Hematopoietic multipotent progenitor cell treated with erythropoietin and hydrocortisone succinate and interleukin-3 and kit ligand, for 6 days (in vitro differentiated cells): Measurements from ENCODE around the gene IL12RB2.

Experiments used
- DNase-seq: peaks from one replicate; pipeline ENCODE4 v3.0.0-alpha.2; 2015

The IL12RB2 gene, protein sequence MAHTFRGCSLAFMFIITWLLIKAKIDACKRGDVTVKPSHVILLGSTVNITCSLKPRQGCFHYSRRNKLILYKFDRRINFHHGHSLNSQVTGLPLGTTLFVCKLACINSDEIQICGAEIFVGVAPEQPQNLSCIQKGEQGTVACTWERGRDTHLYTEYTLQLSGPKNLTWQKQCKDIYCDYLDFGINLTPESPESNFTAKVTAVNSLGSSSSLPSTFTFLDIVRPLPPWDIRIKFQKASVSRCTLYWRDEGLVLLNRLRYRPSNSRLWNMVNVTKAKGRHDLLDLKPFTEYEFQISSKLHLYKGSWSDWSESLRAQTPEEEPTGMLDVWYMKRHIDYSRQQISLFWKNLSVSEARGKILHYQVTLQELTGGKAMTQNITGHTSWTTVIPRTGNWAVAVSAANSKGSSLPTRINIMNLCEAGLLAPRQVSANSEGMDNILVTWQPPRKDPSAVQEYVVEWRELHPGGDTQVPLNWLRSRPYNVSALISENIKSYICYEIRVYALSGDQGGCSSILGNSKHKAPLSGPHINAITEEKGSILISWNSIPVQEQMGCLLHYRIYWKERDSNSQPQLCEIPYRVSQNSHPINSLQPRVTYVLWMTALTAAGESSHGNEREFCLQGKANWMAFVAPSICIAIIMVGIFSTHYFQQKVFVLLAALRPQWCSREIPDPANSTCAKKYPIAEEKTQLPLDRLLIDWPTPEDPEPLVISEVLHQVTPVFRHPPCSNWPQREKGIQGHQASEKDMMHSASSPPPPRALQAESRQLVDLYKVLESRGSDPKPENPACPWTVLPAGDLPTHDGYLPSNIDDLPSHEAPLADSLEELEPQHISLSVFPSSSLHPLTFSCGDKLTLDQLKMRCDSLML

DNA sequence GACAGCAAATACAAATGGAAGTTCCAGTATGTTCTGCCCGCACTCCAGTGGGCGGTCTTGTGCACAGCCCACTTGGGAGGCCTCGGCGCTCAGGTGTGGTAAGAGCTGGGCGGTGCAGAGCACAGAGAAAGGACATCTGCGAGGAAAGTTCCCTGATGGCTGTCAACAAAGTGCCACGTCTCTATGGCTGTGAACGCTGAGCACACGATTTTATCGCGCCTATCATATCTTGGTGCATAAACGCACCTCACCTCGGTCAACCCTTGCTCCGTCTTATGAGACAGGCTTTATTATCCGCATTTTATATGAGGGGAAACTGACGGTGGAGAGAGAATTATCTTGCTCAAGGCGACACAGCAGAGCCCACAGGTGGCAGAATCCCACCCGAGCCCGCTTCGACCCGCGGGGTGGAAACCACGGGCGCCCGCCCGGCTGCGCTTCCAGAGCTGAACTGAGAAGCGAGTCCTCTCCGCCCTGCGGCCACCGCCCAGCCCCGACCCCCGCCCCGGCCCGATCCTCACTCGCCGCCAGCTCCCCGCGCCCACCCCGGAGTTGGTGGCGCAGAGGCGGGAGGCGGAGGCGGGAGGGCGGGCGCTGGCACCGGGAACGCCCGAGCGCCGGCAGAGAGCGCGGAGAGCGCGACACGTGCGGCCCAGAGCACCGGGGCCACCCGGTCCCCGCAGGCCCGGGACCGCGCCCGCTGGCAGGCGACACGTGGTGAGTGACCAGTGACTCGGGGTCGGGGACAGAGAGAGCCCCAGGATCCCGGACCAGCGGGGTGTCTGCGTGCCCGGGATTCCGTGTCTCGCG lies at the start of gene IL12RB2:
Gene IL12RB2, plus strand, starts transcription at position 623 of the 810 bp plus-strand sequence. CDS start 12,496 bp downstream, outside the sequence.
- DNase-seq, result peak; percentile 64

DNA sequence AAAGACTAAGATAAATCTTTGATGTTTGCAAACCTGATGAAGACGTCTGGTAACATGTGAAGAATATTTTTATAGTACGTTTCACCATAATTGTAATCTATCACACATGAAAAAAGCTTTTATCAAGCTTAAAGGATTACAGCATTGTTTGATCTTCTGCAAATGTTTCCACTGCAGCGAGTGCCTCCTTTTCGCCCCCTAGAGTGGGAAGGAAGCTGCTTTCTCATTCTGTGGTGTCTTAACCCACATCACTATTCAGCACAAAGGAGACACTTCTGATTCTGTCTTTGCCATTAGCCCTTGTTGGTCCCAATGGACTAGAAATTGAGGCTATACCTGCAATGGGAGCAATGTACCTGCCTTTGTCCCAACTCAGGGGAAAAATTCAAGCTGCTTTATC lies 46.0 kb upstream of the IL12RB2 start:
- peak; percentile 8 for DNase-seq

DNA sequence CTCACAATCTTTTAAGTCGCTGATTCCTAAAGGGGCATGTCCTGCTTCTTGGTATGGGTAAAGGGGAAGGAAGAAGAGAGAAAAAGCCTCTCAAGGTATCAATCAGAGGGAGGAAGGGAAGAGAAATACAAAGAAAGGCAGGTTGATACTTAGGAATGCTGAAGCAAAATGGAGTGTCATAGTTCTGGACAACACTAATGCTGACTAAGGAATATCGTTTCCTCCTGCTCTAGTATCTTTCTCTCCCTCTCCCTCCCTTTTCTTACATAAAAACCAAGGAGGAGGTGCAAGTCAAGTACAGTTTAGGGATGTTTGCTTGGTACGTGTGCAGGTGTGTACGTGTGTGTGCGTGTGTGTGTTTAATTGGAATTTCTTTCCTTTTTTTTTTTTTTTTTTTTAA lies 44.9 kb upstream of the IL12RB2 start:
- DNase-seq, result no peak

DNA sequence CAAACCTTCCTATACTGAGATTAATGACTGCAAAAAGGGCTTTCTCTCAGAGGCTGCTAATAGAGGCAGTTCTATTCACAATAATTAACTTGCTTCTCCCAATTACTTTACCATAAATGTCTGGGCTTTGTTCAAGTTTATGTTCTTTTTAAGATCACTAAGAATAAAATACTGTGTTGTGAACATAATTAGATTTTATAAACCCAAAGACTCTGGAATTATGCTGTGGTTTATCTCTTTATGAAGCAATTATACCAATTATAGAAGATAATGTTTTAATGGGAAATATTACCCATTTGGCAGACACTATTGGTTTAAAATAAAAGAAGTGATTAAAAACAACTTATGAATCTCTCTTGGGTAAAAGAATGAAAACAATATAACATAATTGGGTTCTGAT lies 43.5 kb upstream of the IL12RB2 start:
- DNase-seq, result no peak

DNA sequence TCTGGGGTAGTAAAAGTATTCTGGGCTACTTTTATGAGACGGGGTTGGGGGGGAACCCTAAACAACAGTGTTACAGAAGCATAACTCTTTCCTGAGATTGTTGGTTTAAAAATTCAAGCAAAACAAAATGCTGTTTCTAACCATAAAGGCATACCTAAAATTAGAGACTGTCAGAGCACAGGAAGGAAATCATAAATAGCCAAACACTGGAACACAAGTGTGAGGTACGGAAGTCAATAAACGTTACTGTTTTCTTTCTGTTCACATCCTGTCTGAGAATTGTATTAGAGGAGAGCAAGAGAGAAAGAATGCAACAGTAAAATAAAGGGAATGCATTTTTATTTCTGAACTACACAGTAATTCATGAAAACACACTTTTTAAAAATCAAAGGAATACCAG lies 42.8 kb upstream of the IL12RB2 start:
- peak; percentile 5 for DNase-seq

DNA sequence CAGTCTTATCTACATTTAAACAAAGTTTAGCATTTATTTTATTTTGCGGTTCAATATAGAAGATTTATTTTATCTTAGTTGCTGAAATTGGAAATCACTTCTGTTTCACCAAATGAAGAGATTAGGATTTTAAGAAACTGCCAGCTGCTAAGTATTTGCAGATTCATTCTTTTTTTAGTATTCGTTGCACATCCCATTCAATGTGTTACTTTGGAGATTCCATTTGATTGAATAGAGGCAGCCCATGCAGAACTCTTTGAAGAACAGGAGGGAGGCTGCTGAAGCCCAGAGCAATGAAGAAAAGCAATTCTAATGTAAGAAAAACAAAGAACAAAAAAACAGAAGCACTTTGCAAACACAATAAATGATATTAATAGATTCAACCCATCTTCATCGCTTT lies 38.6 kb upstream of the IL12RB2 start:
- no peak for DNase-seq

DNA sequence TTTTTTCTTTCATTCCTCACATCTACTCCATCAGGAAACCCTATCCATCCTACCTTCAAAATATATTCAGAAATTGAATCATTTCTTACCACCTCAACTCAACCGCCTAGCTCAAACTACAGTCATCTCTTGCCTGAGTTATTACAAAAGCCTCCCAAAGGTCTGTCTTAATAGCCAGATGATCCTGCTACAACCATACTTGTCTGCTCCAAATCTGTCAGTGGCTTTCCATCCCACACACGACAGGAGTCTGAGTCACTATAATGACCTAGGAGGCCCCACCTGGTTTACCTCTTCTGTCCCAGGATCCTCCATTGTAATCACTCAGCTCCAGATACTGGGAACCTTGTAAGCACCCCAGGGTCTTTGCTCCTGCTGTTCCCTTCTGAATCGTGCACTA lies 37.1 kb upstream of the IL12RB2 start:
- no peak for DNase-seq

DNA sequence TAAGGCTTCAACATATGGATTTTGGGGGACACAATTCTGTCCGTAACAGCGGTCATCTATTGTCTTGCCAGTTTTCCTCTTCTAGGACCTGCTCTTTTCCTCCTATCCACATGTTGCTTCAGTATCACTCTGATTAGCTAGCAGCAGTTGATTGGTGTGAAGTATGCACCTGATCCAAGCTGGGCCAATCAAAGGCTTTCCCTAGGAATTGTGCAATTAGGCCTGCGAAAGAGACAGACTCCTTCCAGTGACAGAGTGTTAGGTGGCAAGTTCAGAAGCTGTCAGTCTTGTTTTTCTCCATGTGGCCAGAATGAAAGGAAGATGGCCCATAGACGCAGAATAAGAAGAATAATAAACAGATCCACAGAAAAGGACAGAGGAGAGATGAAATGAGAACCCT lies 34.1 kb upstream of the IL12RB2 start:
- DNase-seq, result no peak

DNA sequence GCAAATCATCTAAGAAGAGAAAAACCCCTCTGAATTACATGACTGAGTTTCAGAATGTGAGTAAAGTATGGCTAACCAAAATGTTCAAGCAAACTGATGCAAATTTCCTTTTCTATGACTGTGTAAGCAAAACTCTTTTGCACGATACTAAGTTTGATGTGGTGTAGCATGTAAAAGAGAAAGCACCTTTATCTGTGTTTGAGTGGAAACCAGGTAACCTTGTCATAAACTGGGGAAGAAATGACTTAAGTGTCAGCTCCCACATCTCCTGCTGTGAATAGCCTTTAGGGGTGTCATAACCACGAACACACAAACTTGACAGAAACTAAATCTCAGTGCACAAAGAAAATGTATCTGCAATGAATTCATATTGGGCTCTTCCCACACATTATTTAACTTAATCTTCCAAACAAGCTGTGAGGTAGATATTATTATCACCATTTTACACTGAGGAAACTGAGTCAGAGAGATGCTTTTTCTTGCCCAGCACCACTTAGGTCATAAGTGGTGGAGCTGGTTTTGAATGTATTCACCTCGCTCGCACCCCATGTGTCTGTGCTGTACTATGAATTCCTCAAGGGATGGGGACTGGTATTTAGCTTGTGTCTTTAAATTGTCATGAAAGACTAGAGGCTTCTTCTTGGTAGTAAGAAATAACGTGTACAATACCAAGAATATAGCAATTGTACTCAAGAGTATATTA lies 32.9 kb upstream of the IL12RB2 start:
- DNase-seq, result no peak

DNA sequence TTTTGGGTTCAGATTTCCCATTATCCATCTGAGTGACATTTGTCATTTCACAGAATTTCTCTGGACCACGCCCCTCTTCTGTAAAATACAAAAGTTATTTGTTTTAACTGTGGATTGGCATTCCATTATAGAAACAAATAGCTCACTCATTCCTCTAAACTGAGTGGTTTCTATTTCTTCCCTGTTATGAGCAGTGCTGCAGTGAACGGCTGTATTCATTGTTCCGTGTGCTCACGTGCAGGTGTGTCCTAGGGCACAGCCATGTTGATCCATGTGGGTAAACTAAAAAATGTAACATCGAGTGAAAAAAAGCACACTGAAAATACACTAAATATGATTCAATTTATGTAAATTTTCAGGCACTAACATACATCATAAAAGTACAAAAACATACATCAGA lies 27.0 kb upstream of the IL12RB2 start:
- no peak for DNase-seq

DNA sequence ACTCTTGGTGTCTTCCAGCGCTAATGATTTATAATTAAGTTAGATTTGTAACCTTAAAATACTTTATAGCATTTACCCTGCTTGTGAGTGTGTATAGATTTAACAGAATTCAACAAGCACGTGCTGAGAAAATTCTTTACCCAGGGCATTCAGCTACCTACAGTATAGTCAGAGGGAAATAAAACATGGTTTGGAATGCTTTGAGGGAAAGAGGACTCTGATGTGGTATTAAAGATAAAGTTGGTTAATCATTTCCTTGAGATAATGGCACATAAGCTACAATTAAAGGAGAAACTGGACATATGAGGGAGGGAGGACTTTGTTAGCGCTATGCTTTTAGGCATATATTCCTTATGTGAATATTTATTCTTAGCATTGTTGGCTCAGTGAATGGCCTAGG lies 26.4 kb upstream of the IL12RB2 start:
- DNase-seq, result no peak

DNA sequence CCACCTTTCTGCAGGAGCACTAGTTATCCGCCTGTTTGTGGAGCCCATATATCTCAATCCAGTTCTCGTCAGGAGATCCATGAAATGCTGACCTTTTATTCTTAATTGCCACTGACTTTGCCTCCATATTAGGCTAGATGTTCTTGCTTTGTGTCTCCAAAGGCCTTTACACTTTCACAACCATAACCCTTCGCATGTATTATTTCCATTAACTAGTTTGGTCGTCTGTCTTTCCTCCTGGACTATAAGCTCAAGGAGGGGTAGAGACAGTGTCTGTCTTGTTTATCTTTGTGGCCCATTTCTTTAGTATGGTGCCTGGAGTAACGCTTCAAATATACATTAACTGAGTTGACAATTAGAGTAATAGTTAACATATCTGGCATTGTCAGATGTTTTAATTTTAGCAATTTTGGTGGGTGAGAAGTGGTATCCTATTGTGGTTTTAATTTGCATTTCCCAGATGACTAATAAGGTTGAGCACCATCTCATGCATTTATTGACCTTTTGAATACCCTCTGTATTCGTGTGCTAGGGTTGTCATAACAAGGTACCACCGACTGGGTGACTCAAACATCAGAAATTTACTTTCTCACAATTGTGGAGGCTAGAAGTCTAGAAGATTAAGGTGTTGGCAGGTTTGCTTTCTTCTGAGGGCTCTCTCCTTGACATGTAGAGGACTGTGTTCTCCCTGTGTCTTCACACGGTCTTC lies 21.7 kb upstream of the IL12RB2 start:
- DNase-seq, result no peak

DNA sequence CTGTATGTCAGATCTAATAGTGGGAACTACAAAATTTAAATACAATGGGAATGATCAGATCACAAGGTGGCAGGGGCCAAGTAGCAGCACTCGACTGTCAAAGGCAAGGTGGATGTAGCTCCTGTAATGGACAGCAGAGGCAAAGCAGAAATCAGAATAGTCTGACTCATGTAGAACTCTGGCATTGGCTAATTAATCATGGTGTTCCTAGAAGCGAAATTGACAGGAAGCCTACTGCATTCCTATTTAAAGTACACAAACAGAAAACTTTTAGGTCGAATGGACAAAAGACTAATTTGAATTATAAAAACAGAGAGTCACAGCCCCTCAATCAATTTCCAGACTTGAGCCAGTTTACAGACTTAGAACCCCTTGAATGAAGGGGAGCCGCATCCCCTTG lies 17.4 kb upstream of the IL12RB2 start:
- DNase-seq, result no peak

DNA sequence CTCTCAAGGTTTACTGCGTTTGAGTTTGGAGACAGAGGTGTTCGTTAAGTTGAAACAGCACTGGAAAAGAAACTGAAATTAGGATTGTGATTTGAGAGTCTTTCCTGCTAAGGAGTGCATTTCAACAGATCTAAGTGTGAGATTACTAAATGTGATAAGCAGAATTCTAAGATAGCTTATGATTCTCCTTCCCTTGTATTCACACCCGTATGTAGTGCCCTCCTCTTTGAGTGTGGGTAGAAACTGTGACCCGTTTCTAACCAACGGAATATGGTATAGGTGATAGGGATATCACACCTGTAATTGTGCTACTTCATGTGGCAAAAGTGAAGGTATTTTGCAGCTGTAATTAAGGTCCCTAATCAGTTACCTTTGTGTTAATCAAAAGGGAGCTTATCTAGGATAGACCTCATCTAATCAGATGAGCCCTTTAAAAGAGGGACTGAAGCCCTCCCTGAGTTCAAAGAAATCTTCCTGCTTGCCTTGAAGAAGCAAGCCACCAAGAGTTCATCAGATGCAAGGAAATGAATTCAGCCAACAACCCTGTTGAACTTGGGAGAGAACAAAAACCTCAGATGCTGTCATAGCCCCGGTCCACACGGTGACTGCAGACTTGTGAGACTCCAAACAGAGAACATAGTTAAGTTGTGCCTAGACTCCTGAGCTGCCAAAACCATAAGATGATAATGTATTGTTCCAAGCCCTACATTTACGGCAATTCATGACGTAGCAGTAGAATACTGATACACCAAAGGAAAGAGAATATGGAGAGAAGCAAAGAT lies 12.6 kb upstream of the IL12RB2 start:
- no peak for DNase-seq

DNA sequence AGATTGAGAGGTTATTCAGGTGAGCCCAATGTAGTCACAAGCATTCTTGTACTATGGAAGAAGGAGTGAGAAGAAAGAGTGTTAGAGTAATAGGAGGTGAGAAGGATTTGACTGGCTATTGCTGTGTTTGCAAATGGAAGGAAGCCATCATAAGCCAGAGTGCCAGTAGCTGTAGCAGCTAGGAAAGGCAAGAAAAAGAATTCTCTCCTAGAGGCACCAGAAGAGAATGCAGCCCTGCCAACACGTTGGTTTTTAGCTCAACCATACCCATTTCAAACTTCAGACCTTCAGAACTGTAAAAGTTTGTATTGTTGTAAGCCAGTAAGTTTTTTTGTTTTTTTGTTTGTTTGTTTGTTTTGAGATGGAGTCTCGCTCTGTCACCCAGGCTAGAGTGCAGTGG lies 8.9 kb upstream of the IL12RB2 start:
- peak; percentile 9 for DNase-seq

DNA sequence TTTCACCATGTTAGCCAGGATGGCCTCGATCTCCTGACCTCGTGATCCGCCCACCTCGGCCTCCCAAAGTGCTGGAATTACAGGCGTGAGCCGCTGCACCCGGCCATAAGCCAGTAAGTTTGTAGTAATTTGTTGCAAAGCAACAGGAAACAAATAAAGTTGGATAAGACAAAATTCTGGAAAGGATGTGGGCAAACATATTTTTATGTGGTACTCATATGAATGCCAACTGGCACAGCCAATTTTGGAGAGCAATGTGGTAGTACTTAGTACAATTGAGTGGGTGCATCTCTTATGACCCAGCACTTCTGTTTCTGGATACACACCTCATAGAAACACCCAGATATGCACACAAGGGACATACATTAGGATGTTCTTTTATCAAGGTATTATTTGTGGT lies 8.4 kb upstream of the IL12RB2 start:
- no peak for DNase-seq

DNA sequence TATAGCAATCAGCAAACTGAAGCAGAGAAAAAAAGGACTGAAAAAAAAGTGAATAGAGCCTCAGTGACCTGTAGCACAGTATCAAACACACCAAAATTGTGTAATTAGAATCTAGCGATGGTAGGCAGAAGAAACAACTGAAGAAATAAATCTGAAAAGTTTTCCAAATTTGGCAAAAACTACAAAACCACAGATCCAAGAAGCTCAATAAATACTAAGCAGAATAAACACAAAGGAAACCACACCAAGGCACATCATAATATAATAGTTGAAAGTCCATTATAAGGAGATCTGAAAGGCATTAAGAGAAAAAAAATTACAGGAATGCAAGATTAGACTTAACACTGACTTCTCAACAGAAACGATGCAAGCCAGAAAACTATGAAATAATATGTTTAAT lies 7.1 kb upstream of the IL12RB2 start:
- DNase-seq, result no peak

DNA sequence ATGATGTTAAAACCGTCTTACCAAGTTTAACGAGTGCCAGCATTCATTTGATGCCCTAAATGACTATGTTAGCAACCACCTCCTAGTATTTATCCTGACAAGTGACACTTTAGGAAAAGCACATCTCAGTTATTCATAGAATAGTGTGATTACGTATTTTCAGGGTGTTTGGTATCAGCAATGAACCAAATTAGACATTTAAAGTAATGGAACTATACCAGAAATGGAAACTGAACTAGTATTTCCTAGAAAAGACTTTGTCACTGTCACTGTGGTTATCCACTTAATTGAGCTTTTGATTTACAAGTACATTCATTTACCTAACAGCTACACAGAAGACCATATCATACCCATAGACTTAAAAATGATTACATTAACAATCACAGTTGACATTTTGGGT lies 3.6 kb upstream of the IL12RB2 start:
- no peak for DNase-seq

DNA sequence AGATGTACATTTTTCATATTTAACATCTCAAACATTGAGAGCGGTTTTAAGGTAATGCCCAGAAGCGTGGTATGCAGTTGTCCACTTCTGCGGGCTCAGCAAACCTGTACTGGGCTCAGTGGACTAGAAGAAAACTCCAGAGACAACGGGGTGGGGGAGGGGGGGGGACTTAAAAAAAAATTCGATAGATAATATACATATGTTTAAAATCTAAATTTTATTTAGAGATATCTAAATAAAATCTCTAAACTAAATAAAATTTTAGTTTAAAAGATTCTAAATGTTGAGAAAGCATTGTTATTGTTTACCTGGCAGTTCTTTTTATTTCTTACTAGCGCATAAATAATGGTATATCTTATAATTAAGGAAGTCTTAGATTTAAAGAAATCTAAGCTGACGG lies 1.1 kb upstream of the IL12RB2 start:
- no peak for DNase-seq

DNA sequence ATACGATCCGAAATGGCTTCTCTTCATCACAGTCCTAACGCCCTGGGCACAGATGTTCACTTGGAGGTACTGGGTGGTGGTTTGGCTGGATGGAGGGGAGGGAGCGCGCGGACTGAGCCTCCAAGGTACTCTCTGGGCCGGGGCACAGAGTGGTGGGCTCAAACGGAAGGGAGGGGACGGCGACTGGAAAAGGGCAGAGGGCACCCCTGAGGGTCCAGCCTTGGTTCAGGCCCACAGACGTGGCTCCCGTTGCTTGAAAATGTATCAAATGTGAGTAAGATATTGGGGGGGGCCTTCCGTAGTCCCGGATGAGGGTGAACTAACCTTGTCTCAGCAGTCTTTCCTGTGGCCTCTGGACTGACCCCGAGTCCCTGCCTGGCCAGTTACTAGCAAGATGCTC lies 463 bp downstream of the IL12RB2 start:
- peak; percentile 24 for DNase-seq

DNA sequence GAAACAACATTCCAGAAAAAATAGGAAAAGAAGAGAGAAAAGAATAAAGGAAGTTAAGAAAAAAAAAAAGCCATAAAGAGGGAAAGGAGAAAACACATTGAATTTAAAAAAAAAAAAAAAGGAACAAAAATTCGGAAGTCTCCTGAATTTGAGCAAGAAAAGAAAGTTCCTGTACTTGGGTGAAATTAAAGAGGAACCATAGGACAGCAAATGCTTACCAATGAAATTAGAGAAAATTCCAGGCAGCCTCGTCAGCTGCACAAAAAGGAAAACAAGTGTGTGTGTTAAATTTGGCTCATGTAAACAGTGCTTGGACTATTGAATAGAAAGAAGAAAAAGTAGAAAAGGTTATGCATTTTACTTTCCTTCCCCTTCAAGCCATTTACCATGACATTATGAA lies 4.9 kb downstream of the IL12RB2 start:
- no peak for DNase-seq
